Endothelial cell of umbilical vein (primary cell): ENCODE data around the gene NDUFV1. TPM values are rescaled to one million over a fixed set of nuclear protein-coding genes. Genes with fewer than 3 reads are reported as not detected.

Source experiments
- BruUV-seq: library from RNA; stranded (reverse); fragments of 400-500 nt; replicated peaks from 2 replicates; lab custom pipeline; 2021; lab: Mats Ljungman, UMichigan
- CTCF ChIA-PET: fragments of 300-600, 350-600 bp; sonication (Branson Sonifier 250); formaldehyde crosslinking; loops from one replicate; lab custom pipeline; 2021; ENCODE audit warnings: antibody characterized with exemption, inconsistent platforms; lab: Charles Lee
- POLR2A ChIA-PET: fragments of 300-600, 350-600 bp; sonication (Branson Sonifier 250); formaldehyde crosslinking; loops from one replicate; lab custom pipeline; 2021; ENCODE audit warnings: antibody characterized with exemption, inconsistent platforms; lab: Charles Lee
- DNase-seq: peaks from one replicate; pipeline ENCODE4 v3.0.0-alpha.2; 2011; ENCODE audit warnings: low read depth, low spot score
- FAIRE-seq: peaks from 2 replicates; lab custom pipeline; 2011; peaks lifted over from hg19 to GRCh38; lab: Jason Lieb, UNC
- H2AFZ ChIP-seq: 2 replicates; pipeline ENCODE4 v1.6.0; 2012; ENCODE audit warnings: low read depth, low read length, control low read depth, inconsistent platforms
- H3K27ac ChIP-seq: 2 replicates; pipeline ENCODE4 v1.5.1; 2011; ENCODE audit warnings: low read depth, mild to moderate bottlenecking, control low read depth, low read length, moderate library complexity; ENCODE audit not compliant: insufficient read depth
- H3K27me3 ChIP-seq, 2 experiments: 2 replicates each; pipeline versions ENCODE4 v1.6.0 to v1.6.1; 2011; ENCODE audit warnings: low read length in 2 of 2, mixed read lengths in 1 of 2; ENCODE audit not compliant: control insufficient read depth in 2 of 2, insufficient read depth in 2 of 2
- H3K36me3 ChIP-seq, 2 experiments: 2 replicates in 1 of 2; 3 replicates in 1 of 2; pipeline ENCODE4 v1.5.1; 2011; ENCODE audit warnings: low read length in 2 of 2, mild to moderate bottlenecking in 1 of 2, moderate library complexity in 1 of 2; ENCODE audit not compliant: control insufficient read depth in 2 of 2, insufficient read depth in 2 of 2; ENCODE audit errors: extremely low read depth in 1 of 2
- H3K4me1 ChIP-seq: 3 replicates; pipeline ENCODE4 v1.5.1; 2011; ENCODE audit warnings: mild to moderate bottlenecking, low read length; ENCODE audit not compliant: control insufficient read depth, insufficient read depth; ENCODE audit errors: extremely low read depth
- H3K4me2 ChIP-seq: 2 replicates; pipeline ENCODE4 v1.6.1; 2011; ENCODE audit warnings: low read length, control low read depth, mixed read lengths; ENCODE audit not compliant: insufficient read depth
- H3K4me3 ChIP-seq, 3 experiments: fragments of 200-600 bp in 1 of 3; sonication (generic), shearing (Covaris generic) in 1 of 3; replicated peaks in 1 of 3; 2 replicates each; pipeline ENCODE4 v1.5.1; 2011 to 2016; ENCODE audit warnings: control low read depth in 3 of 3, low read length in 3 of 3, mild to moderate bottlenecking in 2 of 3, inconsistent platforms in 1 of 3, low read depth in 1 of 3, moderate library complexity in 1 of 3; ENCODE audit not compliant: insufficient read depth in 1 of 3
- H3K79me2 ChIP-seq: 2 replicates; pipeline ENCODE4 v1.6.0; 2012; ENCODE audit warnings: low read length, inconsistent platforms; ENCODE audit not compliant: control insufficient read depth, insufficient read depth
- H3K9ac ChIP-seq: replicated peaks from 2 replicates; pipeline ENCODE3; 2011; ENCODE audit warnings: low read length, control low read depth; ENCODE audit not compliant: insufficient read depth; ENCODE audit errors: extremely low read depth
- H3K9me1 ChIP-seq: replicated peaks from 3 replicates; pipeline ENCODE4 v1.6.0; 2011; ENCODE audit warnings: mild to moderate bottlenecking, low read length; ENCODE audit not compliant: control insufficient read depth, insufficient read depth; ENCODE audit errors: extremely low read depth
- H3K9me3 ChIP-seq: replicated peaks from 2 replicates; pipeline ENCODE4 v1.5.1; 2012; ENCODE audit warnings: low read length, inconsistent platforms; ENCODE audit not compliant: control insufficient read depth, insufficient read depth
- H4K20me1 ChIP-seq: replicated peaks from 2 replicates; pipeline ENCODE3; 2011; ENCODE audit warnings: mild to moderate bottlenecking, low read length; ENCODE audit not compliant: control insufficient read depth, insufficient read depth; ENCODE audit errors: extremely low read depth
- EZH2 ChIP-seq: IDR thresholded peaks from 2 replicates; pipeline ENCODE4 v1.6.1; 2012; ENCODE audit warnings: borderline replicate concordance, low read depth, mild to moderate bottlenecking, moderate library complexity, low read length, inconsistent platforms; ENCODE audit not compliant: severe bottlenecking
- FOS ChIP-seq: IDR thresholded peaks from 2 replicates; pipeline ENCODE4 v1.6.1; 2011; ENCODE audit warnings: mild to moderate bottlenecking, low read length, moderate library complexity, borderline replicate concordance; ENCODE audit not compliant: insufficient read depth
- GATA2 ChIP-seq: IDR thresholded peaks from 2 replicates; pipeline ENCODE4 v1.7.0; 2011; ENCODE audit warnings: low read depth, mild to moderate bottlenecking, moderate library complexity, mixed read lengths, low read length; ENCODE audit not compliant: insufficient read length, insufficient read depth
- JUN ChIP-seq: IDR thresholded peaks from 2 replicates; pipeline ENCODE4 v1.6.1; 2011; ENCODE audit warnings: borderline replicate concordance, low read depth; ENCODE audit not compliant: insufficient read length, insufficient read depth
- MYC ChIP-seq: IDR thresholded peaks from one replicate; pipeline ENCODE4 v1.6.1; 2011; ENCODE audit warnings: mild to moderate bottlenecking, low read depth, low read length
- POLR2A ChIP-seq: IDR thresholded peaks from 2 replicates; pipeline ENCODE4 v1.6.1; 2012; ENCODE audit warnings: low read depth, mild to moderate bottlenecking, control low read depth, low read length
- POLR2AphosphoS5 ChIP-seq: IDR thresholded peaks from 2 replicates; pipeline ENCODE4 v1.6.1; 2012; ENCODE audit warnings: low read depth, mild to moderate bottlenecking, control low read depth, low read length, moderate library complexity; ENCODE audit not compliant: insufficient read depth
- dilution Hi-C: fragments of 300-500 bp; cut with MboI; formaldehyde crosslinking; loops from one replicate; pipeline ENCODE4 v1.15.0; 2019; ENCODE audit warnings: low sequenced_read_pairs; ENCODE audit not compliant: extremely low pct_ligation_motif_present
- intact Hi-C: fragments of 100-400 bp; cut with micrococcal nuclease; formaldehyde crosslinking; loops from one replicate; pipeline ENCODE4 v1.10.0; 2022
- polyA plus RNA-seq, 4 experiments: library from polyadenylated mRNA; depleted of rRNA in 3 of 4; stranded (reverse) in 3 of 4; unstranded in 1 of 4; fragments of >200 nt; gene quantifications; 2 replicates each; pipeline versions ENCODE4 v1.2.1 to v1.2.3, GENCODE V29; 2011 to 2012; ENCODE audit warnings: missing spikeins in 1 of 4
- total RNA-seq: library from RNA; stranded (reverse); gene quantifications from 2 replicates; pipeline ENCODE4 v1.2.3, GENCODE V29; 2021
- TF ChIP-seq, protein P1 (sequence below), 2 donors: IDR thresholded peaks; 1 replicate in 1 of 2; 2 replicates in 1 of 2; pipeline ENCODE4 v1.5.1; 2011; ENCODE audit warnings: low read length in 2 of 2, mild to moderate bottlenecking in 2 of 2, moderate library complexity in 2 of 2, control low read depth in 1 of 2, inconsistent platforms in 1 of 2, low read depth in 1 of 2; ENCODE audit not compliant: insufficient read depth in 1 of 2; ENCODE audit errors: extremely low read depth in 1 of 2
- TF ChIP-seq, protein P2 (sequence below): IDR thresholded peaks from 2 replicates; pipeline ENCODE4 v1.6.1; 2011; ENCODE audit not compliant: insufficient read depth, insufficient read length

The NDUFV1 gene
- total and polyA plus RNA-seq, 2 donors (not counting 3 experiments of a cell fraction or from before 2014, with no cell fraction given) = 191 to 203 TPM

DNA sequence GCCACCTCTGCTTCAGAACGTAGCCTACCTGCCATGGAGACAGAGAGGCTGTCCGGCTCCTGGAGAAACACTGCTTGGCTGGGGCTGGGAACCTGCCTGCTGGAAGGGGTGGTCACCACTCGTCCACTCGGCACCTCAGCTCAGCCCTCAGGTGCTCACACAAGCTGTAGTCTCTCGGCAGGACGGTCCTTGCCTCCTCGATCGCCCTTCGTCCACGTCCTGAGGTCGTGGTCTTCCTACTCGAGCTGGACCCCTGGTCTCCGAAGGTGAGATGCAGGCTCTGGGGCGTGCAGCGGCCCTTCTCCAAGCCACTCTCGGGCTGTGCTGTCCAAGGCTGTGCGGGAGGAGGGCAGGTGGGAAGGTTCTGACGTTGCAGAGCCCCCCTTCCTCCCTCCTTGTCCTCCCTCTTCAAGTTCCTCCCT lies 32.7 kb downstream of the NDUFV1 start, which contains the start of gene TBX10:
TSS of gene TBX10 (minus strand) at position 326 of the 422 bp plus-strand sequence. CDS start at position 35, 291 bp downstream.
- no TSS peak for BruUV-seq
- H3K79me2 ChIP-seq = no peaks in the 10 kb centered on the region
- ChIA-PET POLR2A (no interaction called here), CTCF (interaction anchor here (0.6 to 2.9 kb wide), 3 partner anchors 10 to 35 kb away, joined by 3 to 13 read pairs (median 3); partner anchors contain the start of gene NUDT8)
- H3K36me3 ChIP-seq = no peaks in the 10 kb centered on the region
- no peaks in the 10 kb centered on the region for H3K4me1 ChIP-seq
- no peaks in the 10 kb centered on the region for H3K27me3 ChIP-seq
- H3K9me1 ChIP-seq = no peaks in the 10 kb centered on the region
- no peak for FAIRE-seq
- H2AFZ ChIP-seq = no peak within 1 kb of the TSS
- no peak within 1 kb of the TSS for H3K4me3 ChIP-seq
- no peak within 1 kb of the TSS for H3K27ac ChIP-seq
- DNase-seq = no peak
- no peak within 1 kb of the TSS for H3K4me2 ChIP-seq
- dilution Hi-C loops (no loop called here), intact Hi-C loops (no loop called here)
- H3K9me3 ChIP-seq = no peaks in the 10 kb centered on the region
- H4K20me1 ChIP-seq = no peaks in the 10 kb centered on the region
- H3K9ac ChIP-seq = no peak within 1 kb of the TSS
- TF ChIP-seq MYC (no peak), GATA2 (no peak), POLR2AphosphoS5 (no peak), JUN (no peak), EZH2 (no peak), POLR2A (no peak), FOS (no peak)
- TF ChIP-seq, protein P1, sequence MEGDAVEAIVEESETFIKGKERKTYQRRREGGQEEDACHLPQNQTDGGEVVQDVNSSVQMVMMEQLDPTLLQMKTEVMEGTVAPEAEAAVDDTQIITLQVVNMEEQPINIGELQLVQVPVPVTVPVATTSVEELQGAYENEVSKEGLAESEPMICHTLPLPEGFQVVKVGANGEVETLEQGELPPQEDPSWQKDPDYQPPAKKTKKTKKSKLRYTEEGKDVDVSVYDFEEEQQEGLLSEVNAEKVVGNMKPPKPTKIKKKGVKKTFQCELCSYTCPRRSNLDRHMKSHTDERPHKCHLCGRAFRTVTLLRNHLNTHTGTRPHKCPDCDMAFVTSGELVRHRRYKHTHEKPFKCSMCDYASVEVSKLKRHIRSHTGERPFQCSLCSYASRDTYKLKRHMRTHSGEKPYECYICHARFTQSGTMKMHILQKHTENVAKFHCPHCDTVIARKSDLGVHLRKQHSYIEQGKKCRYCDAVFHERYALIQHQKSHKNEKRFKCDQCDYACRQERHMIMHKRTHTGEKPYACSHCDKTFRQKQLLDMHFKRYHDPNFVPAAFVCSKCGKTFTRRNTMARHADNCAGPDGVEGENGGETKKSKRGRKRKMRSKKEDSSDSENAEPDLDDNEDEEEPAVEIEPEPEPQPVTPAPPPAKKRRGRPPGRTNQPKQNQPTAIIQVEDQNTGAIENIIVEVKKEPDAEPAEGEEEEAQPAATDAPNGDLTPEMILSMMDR (IDR thresholded peaks at IDR 0.05; ENCODE audit: extremely low read depth in 1 of 2, insufficient read depth in 1 of 2, low read depth in 1 of 2, low read length in 2 of 2) = no peak
- TF ChIP-seq, protein P2, sequence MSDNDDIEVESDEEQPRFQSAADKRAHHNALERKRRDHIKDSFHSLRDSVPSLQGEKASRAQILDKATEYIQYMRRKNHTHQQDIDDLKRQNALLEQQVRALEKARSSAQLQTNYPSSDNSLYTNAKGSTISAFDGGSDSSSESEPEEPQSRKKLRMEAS = no peak
